Progenitor cell of endocrine pancreas (in vitro differentiated cells): Measurements from ENCODE around the gene PLS3. TPM values are rescaled to one million over a fixed set of nuclear protein-coding genes. Genes with fewer than 3 reads are reported as not detected.
A peak's percentile ranks its signal among the peaks of the same experiment; 100 is the strongest.
"Not testable (repeated sequence)": the region's sequence is repeated elsewhere in the genome, so short reads cannot be mapped to it uniquely, and the experiment has no call there.

Experiments used
- DNase-seq: peaks from one replicate; pipeline ENCODE4 v3.0.0; 2021; ENCODE audit warnings: low spot score; ENCODE audit not compliant: unreplicated experiment
- H3K27ac Mint-ChIP-seq: 2 replicates; pipeline ENCODE4 v1.8.0; 2021; ENCODE audit warnings: mild to moderate bottlenecking, moderate library complexity, mixed read lengths
- H3K27me3 Mint-ChIP-seq: 2 replicates; pipeline ENCODE4 v1.8.0; 2021; ENCODE audit warnings: mixed read lengths
- H3K36me3 Mint-ChIP-seq: 2 replicates; pipeline ENCODE4 v1.8.0; 2022; ENCODE audit warnings: mixed read lengths; ENCODE audit not compliant: insufficient read depth
- H3K4me1 Mint-ChIP-seq: 2 replicates; pipeline ENCODE4 v1.8.0; 2021; ENCODE audit warnings: low read depth, mixed read lengths
- H3K4me3 Mint-ChIP-seq: 2 replicates; pipeline ENCODE4 v1.8.0; 2021; ENCODE audit warnings: low read depth, mild to moderate bottlenecking, moderate library complexity, mixed read lengths
- H3K9me3 Mint-ChIP-seq: 2 replicates; pipeline ENCODE4 v1.8.0; 2021; ENCODE audit warnings: low read depth, mixed read lengths
- CTCF ChIP-seq: fragments of 200-600 bp; sonication (generic); IDR thresholded peaks from one replicate; pipeline ENCODE4 v1.5.0; 2021; ENCODE audit warnings: antibody characterized with exemption, mild to moderate bottlenecking; ENCODE audit not compliant: unreplicated experiment
- total RNA-seq: library from RNA; stranded (reverse); gene quantifications from 2 replicates; pipeline ENCODE4 v1.2.1, GENCODE V29; 2021

PLS3 gene
- total RNA-seq, 1 donor from 2014 or later, result 98.7 TPM

DNA sequence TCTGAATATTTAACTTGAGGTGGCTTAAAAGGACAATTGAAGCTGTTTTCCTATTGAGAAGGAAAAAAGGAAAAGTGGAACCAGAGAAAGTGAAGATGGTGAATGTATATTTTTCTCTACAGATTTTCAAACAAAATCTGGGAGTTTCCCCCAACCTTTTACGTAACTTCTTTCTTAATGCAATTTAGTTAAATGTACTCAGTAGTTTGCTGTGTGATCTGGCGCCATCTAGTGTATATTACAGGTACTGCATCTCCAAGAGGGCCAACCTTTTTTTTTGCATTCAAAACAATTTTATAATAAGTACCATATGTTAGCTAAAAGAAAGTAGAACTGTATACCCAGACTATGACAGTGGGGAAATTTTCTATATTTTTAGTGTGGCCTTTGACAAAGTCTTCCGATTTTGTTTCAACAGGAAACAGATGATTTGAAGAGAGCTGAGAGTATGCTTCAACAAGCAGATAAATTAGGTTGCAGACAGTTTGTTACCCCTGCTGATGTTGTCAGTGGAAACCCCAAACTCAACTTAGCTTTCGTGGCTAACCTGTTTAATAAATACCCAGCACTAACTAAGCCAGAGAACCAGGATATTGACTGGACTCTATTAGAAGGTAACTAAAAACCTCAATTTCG, 82.0 kb downstream of the PLS3 start:
- H3K36me3 Mint-ChIP-seq, result peaks cover 5% of the 10 kb centered on the region
- no peak overlapping the region for H3K27ac Mint-ChIP-seq
- no peaks in the 10 kb centered on the region for H3K4me1 Mint-ChIP-seq
- peak; percentile 99 for TF ChIP-seq CTCF
- no peaks in the 10 kb centered on the region for H3K27me3 Mint-ChIP-seq
- H3K4me3 Mint-ChIP-seq, result no peak overlapping the region
- no peaks in the 10 kb centered on the region for H3K9me3 Mint-ChIP-seq
- peak; percentile 17 for DNase-seq

GRCh38 chrX:115644397-115644796, 83.4 kb downstream of the PLS3 start:
- H3K4me3 Mint-ChIP-seq, H3K9me3 Mint-ChIP-seq, DNase-seq, H3K4me1 Mint-ChIP-seq, H3K27ac Mint-ChIP-seq, H3K27me3 Mint-ChIP-seq, H3K36me3 Mint-ChIP-seq: not testable (repeated sequence)

GRCh38 chrX:115649461-115650063, 88.6 kb downstream of the PLS3 start:
- Mint-ChIP-seq H3K36me3 (peaks cover 4% of the 10 kb centered on the region), H3K9me3 (no peaks in the 10 kb centered on the region), H3K4me3 (no peak overlapping the region), H3K4me1 (peaks cover 5% of the 10 kb centered on the region), H3K27me3 (no peaks in the 10 kb centered on the region), H3K27ac (peak overlapping the region; percentile 6)
- no peak for TF ChIP-seq CTCF
- DNase-seq, result no peak

DNA sequence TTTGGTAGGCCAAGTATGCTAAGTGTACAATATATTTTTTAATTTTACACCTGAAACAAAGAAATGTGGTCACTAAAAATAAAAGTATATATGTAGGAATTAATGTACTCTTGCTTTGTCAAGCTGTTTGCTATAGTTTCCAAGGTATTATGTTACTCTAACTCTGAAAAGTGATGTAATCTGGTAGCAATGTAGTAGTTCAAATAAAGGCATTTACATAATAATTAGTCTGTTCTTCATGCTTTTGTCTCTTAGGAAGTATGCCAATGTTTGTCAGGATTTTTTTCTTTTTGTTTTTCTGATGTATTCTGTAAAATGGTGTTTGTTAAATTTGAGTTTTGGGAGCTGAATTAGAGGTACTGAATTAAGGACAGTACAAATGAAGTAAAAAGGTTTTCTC, 89.5 kb downstream of the PLS3 start:
- peaks cover 4% of the 10 kb centered on the region for H3K36me3 Mint-ChIP-seq
- no peak for TF ChIP-seq CTCF

GRCh38 chrX:115650916-115651315, 89.9 kb downstream of the PLS3 start:
- DNase-seq, result peak; percentile 39
- Mint-ChIP-seq H3K27me3 (no peaks in the 10 kb centered on the region), H3K27ac (peak overlapping the region; percentile 83), H3K4me1 (peaks cover 5% of the 10 kb centered on the region), H3K4me3 (no peak overlapping the region), H3K36me3 (peaks cover 4% of the 10 kb centered on the region), H3K9me3 (no peaks in the 10 kb centered on the region)
- peak; percentile 81 for TF ChIP-seq CTCF

More for the DNA sequence above, 89.5 kb downstream of the PLS3 start:
- Mint-ChIP-seq H3K27me3 (no peaks in the 10 kb centered on the region), H3K4me3 (no peak overlapping the region), H3K9me3 (no peaks in the 10 kb centered on the region), H3K4me1 (peaks cover 5% of the 10 kb centered on the region), H3K27ac (peak overlapping the region; percentile 83)
- DNase-seq, result no peak

- Mint-ChIP-seq H3K4me3 (no peak overlapping the region), H3K27me3 (no peaks in the 10 kb centered on the region), H3K4me1 (peaks cover 5% of the 10 kb centered on the region), H3K36me3 (peaks cover 2% of the 10 kb centered on the region), H3K27ac (no peak overlapping the region), H3K9me3 (no peaks in the 10 kb centered on the region)
- no peak for TF ChIP-seq CTCF
- DNase-seq, result no peak
These were observed 91.2 kb downstream of the PLS3 start for GRCh38 chrX:115652221-115652620.
